ENCODE data around the gene SPG11.
"Not testable (repeated sequence)": the region's sequence is repeated elsewhere in the genome, so short reads cannot be mapped to it uniquely, and the experiment has no call there.

The SPG11 gene

GRCh38 chr15:44574734-44575133, 88.7 kb downstream of the SPG11 start:
- no peak overlapping the region for H3K27ac ChIP-seq (ENCODE audit: low read depth, low read length)
- H3K27me3 ChIP-seq (ENCODE audit: control insufficient read depth in 1 of 2, insufficient read depth in 2 of 2, low read length in 2 of 2): no peaks in the 10 kb centered on the region
- peaks cover 33% of the 10 kb centered on the region for H3K36me3 ChIP-seq (ENCODE audit: insufficient read depth, low read length)
- no peak overlapping the region for H3K4me3 ChIP-seq (ENCODE audit: low read depth in 1 of 2, low read length in 2 of 2)
- H3K9me3 ChIP-seq (ENCODE audit: low read length): no peaks in the 10 kb centered on the region
- H3K4me1 ChIP-seq (ENCODE audit: insufficient read depth, low read length): no peaks in the 10 kb centered on the region
- no peak overlapping the region for H3K9ac ChIP-seq (ENCODE audit: low read length)

GRCh38 chr15:44573386-44573785, 90.1 kb downstream of the SPG11 start:
- Histone ChIP-seq H3K9me3 (ENCODE audit: low read length) (no peaks in the 10 kb centered on the region), H3K9ac (ENCODE audit: low read length) (no peak overlapping the region), H3K27ac (ENCODE audit: low read depth, low read length) (no peak overlapping the region), H3K4me3 (ENCODE audit: low read depth in 1 of 2, low read length in 2 of 2) (no peak overlapping the region), H3K36me3 (ENCODE audit: insufficient read depth, low read length) (peaks cover 37% of the 10 kb centered on the region), H3K4me1 (ENCODE audit: insufficient read depth, low read length) (no peaks in the 10 kb centered on the region), H3K27me3 (ENCODE audit: control insufficient read depth in 1 of 2, insufficient read depth in 2 of 2, low read length in 2 of 2) (no peaks in the 10 kb centered on the region)

GRCh38 chr15:44570361-44570760, 93.1 kb downstream of the SPG11 start:
- Histone ChIP-seq H3K27me3 (ENCODE audit: control insufficient read depth in 1 of 2, insufficient read depth in 2 of 2, low read length in 2 of 2) (no peaks in the 10 kb centered on the region), H3K9ac (ENCODE audit: low read length) (no peak overlapping the region), H3K4me1 (ENCODE audit: insufficient read depth, low read length) (no peaks in the 10 kb centered on the region), H3K27ac (ENCODE audit: low read depth, low read length) (no peak overlapping the region), H3K9me3 (ENCODE audit: low read length) (no peaks in the 10 kb centered on the region), H3K4me3 (ENCODE audit: low read depth in 1 of 2, low read length in 2 of 2) (no peak overlapping the region), H3K36me3 (ENCODE audit: insufficient read depth, low read length) (peaks cover 62% of the 10 kb centered on the region)

GRCh38 chr15:44569316-44569715, 94.1 kb downstream of the SPG11 start:
- no peaks in the 10 kb centered on the region for H3K4me1 ChIP-seq (ENCODE audit: insufficient read depth, low read length)
- H3K36me3 ChIP-seq (ENCODE audit: insufficient read depth, low read length): peaks cover 63% of the 10 kb centered on the region
- no peak overlapping the region for H3K27ac ChIP-seq (ENCODE audit: low read depth, low read length)

GRCh38 chr15:44568338-44568737, 95.1 kb downstream of the SPG11 start:
- Histone ChIP-seq H3K4me3 (ENCODE audit: low read depth in 1 of 2, low read length in 2 of 2) (no peak overlapping the region), H3K9me3 (ENCODE audit: low read length) (peaks cover 4% of the 10 kb centered on the region), H3K27me3 (ENCODE audit: control insufficient read depth in 1 of 2, insufficient read depth in 2 of 2, low read length in 2 of 2) (no peaks in the 10 kb centered on the region), H3K27ac (ENCODE audit: low read depth, low read length) (no peak overlapping the region), H3K9ac (ENCODE audit: low read length) (no peak overlapping the region), H3K4me1 (ENCODE audit: insufficient read depth, low read length) (no peaks in the 10 kb centered on the region), H3K36me3 (ENCODE audit: insufficient read depth, low read length) (peaks cover 67% of the 10 kb centered on the region)

More at GRCh38 chr15:44569316-44569715, 94.1 kb downstream of the SPG11 start:
- peaks cover 4% of the 10 kb centered on the region for H3K9me3 ChIP-seq (ENCODE audit: low read length)
- no peaks in the 10 kb centered on the region for H3K27me3 ChIP-seq (ENCODE audit: control insufficient read depth in 1 of 2, insufficient read depth in 2 of 2, low read length in 2 of 2)
- H3K9ac ChIP-seq (ENCODE audit: low read length): no peak overlapping the region
- H3K4me3 ChIP-seq (ENCODE audit: low read depth in 1 of 2, low read length in 2 of 2): no peak overlapping the region

GRCh38 chr15:44566155-44566540, 97.3 kb downstream of the SPG11 start:
- Histone ChIP-seq H3K9me3 (ENCODE audit: low read length) (peaks cover 4% of the 10 kb centered on the region), H3K4me3 (ENCODE audit: low read depth in 1 of 2, low read length in 2 of 2) (no peak overlapping the region), H3K9ac (ENCODE audit: low read length) (no peak overlapping the region), H3K27ac (ENCODE audit: low read depth, low read length) (no peak overlapping the region), H3K36me3 (ENCODE audit: insufficient read depth, low read length) (peaks cover 66% of the 10 kb centered on the region), H3K4me1 (ENCODE audit: insufficient read depth, low read length) (no peaks in the 10 kb centered on the region), H3K27me3 (ENCODE audit: control insufficient read depth in 1 of 2, insufficient read depth in 2 of 2, low read length in 2 of 2) (no peaks in the 10 kb centered on the region)

GRCh38 chr15:44565387-44566154, 97.9 kb downstream of the SPG11 start:
- no peaks in the 10 kb centered on the region for H3K27me3 ChIP-seq (ENCODE audit: control insufficient read depth in 1 of 2, insufficient read depth in 2 of 2, low read length in 2 of 2)
- H3K27ac ChIP-seq (ENCODE audit: low read depth, low read length): no peak overlapping the region
- H3K9ac ChIP-seq (ENCODE audit: low read length): no peak overlapping the region
- H3K4me1 ChIP-seq (ENCODE audit: insufficient read depth, low read length): no peaks in the 10 kb centered on the region
- H3K4me3 ChIP-seq (ENCODE audit: low read depth in 1 of 2, low read length in 2 of 2): no peak overlapping the region
- H3K36me3 ChIP-seq (ENCODE audit: insufficient read depth, low read length): peaks cover 65% of the 10 kb centered on the region
- H3K9me3 ChIP-seq (ENCODE audit: low read length): peaks cover 4% of the 10 kb centered on the region

GRCh38 chr15:44560926-44561325, 102.5 kb downstream of the SPG11 start:
- not testable (repeated sequence) for H3K27ac ChIP-seq (ENCODE audit: low read depth, low read length); H3K9me3 ChIP-seq (ENCODE audit: low read length); H3K4me3 ChIP-seq (ENCODE audit: low read depth in 1 of 2, low read length in 2 of 2); H3K27me3 ChIP-seq (ENCODE audit: control insufficient read depth in 1 of 2, insufficient read depth in 2 of 2, low read length in 2 of 2); H3K4me1 ChIP-seq (ENCODE audit: insufficient read depth, low read length); H3K9ac ChIP-seq (ENCODE audit: low read length)
- H3K36me3 ChIP-seq (ENCODE audit: insufficient read depth, low read length): peaks cover 75% of the 10 kb centered on the region

GRCh38 chr15:44554934-44555723, 108.3 kb downstream of the SPG11 start:
- peaks cover 74% of the 10 kb centered on the region for H3K36me3 ChIP-seq (ENCODE audit: insufficient read depth, low read length)
- H3K4me3 ChIP-seq (ENCODE audit: low read depth in 1 of 2, low read length in 2 of 2): no peak overlapping the region
- no peak overlapping the region for H3K9ac ChIP-seq (ENCODE audit: low read length)
- H3K27me3 ChIP-seq (ENCODE audit: control insufficient read depth in 1 of 2, insufficient read depth in 2 of 2, low read length in 2 of 2): no peaks in the 10 kb centered on the region
- H3K9me3 ChIP-seq (ENCODE audit: low read length): no peaks in the 10 kb centered on the region
- peaks cover 4% of the 10 kb centered on the region for H3K4me1 ChIP-seq (ENCODE audit: insufficient read depth, low read length)
- H3K27ac ChIP-seq (ENCODE audit: low read depth, low read length): no peak overlapping the region

- Histone ChIP-seq H3K9me3 (ENCODE audit: low read length) (no peaks in the 10 kb centered on the region), H3K36me3 (ENCODE audit: insufficient read depth, low read length) (peaks cover 40% of the 10 kb centered on the region), H3K9ac (ENCODE audit: low read length) (no peak overlapping the region), H3K4me3 (ENCODE audit: low read depth in 1 of 2, low read length in 2 of 2) (no peak overlapping the region), H3K27me3 (ENCODE audit: control insufficient read depth in 1 of 2, insufficient read depth in 2 of 2, low read length in 2 of 2) (no peaks in the 10 kb centered on the region), H3K27ac (ENCODE audit: low read depth, low read length) (no peak overlapping the region), H3K4me1 (ENCODE audit: insufficient read depth, low read length) (peaks cover 12% of the 10 kb centered on the region)
Measured at GRCh38 chr15:44550734-44551133, 112.7 kb downstream of the SPG11 start.

GRCh38 chr15:44550256-44550655, 113.2 kb downstream of the SPG11 start:
- Histone ChIP-seq H3K27ac (ENCODE audit: low read depth, low read length) (no peak overlapping the region), H3K9me3 (ENCODE audit: low read length) (no peaks in the 10 kb centered on the region), H3K9ac (ENCODE audit: low read length) (no peak overlapping the region), H3K36me3 (ENCODE audit: insufficient read depth, low read length) (peaks cover 36% of the 10 kb centered on the region), H3K27me3 (ENCODE audit: control insufficient read depth in 1 of 2, insufficient read depth in 2 of 2, low read length in 2 of 2) (no peaks in the 10 kb centered on the region), H3K4me1 (ENCODE audit: insufficient read depth, low read length) (peaks cover 12% of the 10 kb centered on the region), H3K4me3 (ENCODE audit: low read depth in 1 of 2, low read length in 2 of 2) (no peak overlapping the region)

Measured in muscle layer of colon (tissue), 2 donors.